GM20431 (cell line): ENCODE results near the gene SIGLEC7.

ENCODE experiments used
- in situ Hi-C: fragments of 300-500 bp; cut with MseI, MboI; formaldehyde crosslinking; loops from one replicate; pipeline ENCODE4 v1.15.0; 2020; ENCODE audit warnings: low sequenced_read_pairs; ENCODE audit not compliant: unreplicated experiment

The SIGLEC7 gene

DNA sequence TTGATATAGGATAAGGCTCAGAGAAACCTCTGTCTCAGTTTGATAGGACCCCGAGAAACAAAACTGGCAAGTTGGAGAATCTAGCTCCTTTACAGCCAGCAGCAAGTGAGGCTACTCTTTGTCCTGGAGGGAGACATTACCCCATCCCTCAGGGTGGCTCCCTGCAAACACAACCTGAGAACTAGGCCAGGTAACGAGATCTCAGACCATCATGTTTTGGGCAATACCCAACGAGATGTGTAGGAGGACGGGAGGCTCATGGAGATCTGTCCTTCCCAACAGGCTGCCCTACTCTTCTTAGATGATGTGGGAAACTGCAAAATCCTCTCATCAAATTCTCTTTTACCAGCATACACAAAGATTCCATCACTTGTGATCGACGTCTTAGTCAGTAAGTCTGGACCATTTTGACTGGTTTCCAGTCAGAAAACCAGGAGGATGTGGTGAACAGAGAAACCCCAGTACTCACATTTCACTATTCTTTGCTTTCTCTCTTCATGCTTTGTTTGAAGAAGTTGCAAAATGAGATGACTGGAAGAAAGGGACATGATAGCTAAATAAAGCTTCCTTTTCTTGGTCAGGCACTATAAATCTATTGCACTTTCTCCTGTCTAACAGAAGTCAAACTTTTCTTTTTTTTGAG, 27.9 kb upstream of the SIGLEC7 start:
- in situ Hi-C loops, result no loop called here

DNA sequence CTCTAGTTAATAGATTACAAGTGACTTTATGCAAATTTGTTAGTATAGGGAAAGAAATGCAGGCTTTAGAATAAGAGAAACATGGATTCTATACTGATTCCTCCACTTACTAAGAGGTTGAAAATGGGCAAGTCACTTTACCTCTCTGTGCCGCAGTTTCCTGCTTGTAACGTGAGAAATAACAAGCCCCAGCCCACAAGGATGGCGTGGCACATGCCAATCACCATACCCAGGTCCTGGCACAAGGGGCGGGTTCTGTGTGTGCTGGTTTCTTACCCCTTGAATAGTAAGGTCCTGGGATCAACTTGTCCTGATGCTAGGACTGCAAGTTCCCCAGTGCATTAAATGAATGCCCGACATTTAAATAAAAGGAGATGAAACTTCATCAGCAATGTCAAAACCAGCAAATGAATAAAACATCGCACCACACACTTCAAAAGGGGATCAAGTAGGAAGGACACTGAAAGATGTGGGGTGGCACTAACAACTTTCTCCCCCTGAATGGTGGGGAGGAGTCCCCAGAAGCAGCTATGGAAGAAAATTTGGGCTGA, 25.3 kb upstream of the SIGLEC7 start:
- in situ Hi-C loops, result no loop called here

DNA sequence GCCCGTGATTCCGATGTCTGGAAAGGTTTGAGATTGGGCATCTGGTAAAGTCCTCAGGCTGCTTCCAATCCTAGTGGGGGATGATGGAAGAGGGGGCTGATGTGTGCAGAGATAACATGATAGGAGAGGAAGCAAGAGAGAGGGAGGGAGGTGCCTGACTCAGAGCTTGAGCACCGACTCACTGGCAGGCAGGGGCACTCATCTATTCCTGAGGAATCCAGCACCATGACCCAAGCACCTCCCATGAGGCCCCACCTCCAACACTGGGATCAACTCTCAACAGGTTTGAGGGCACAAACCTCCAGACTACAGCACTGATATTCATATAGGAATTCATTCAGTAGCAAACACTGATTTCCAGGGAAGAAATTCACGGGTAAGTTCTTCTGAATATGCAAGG, 23.0 kb upstream of the SIGLEC7 start:
- in situ Hi-C loops, result no loop called here

DNA sequence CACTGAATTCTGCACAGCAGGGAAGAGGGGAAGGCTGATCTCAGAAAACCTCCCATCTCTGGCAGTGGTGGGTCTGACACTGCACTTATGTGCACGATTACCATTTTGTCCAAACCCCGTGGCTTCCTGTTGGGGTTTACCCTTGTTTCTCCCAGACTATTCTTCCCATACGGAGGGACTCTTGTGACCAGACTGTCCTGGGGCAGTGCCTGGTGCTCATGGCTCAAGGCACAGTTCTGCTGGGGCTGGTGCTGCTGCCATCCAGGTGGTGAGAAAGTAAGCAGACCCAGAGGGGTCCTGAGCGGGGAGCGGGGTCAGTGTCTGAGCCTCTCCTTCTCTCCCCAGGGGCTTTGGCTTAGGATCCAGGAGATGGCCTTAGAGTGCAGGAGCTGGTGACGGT, 22.5 kb upstream of the SIGLEC7 start:
- in situ Hi-C loops, result no loop called here

DNA sequence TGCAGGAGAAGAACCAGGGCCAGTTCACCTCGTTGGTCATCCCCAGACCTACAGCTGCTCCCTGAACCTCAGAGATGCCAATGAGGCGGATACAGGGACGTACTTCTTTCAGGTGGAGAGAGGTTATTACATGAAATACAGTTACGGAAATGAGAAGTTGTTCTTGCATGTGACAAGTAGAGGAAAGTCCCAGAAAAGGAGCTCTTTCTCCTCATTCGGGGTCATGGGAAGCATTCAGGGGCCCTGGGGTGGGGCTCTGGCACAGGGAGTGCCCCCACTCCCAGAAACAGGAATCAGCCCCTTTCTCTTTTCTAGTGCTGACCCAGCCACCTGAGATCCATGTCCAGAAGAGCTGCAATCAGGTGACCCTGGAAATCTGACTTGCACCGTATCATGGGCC, 21.9 kb upstream of the SIGLEC7 start:
- in situ Hi-C loops, result no loop called here

DNA sequence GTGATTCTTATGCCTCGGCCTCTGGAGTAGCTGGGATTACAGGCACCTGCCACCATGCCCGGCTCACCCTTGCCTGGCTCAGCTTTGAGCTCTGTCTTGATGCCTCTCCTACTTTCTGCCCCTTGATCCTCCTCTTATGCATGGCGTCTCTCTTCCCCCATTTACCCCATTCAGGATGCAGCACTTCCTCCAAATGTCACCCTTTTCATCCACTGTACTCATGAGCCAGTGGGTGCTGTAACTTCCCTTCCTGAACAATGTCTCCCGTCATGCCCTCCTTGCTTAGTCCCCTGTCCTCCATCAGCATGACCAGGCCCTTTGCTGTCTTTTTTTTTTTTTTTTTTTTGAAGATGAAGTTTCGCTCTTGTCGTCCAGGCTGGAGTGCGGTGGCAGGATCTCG, 20.8 kb upstream of the SIGLEC7 start:
- in situ Hi-C loops, result no loop called here

DNA sequence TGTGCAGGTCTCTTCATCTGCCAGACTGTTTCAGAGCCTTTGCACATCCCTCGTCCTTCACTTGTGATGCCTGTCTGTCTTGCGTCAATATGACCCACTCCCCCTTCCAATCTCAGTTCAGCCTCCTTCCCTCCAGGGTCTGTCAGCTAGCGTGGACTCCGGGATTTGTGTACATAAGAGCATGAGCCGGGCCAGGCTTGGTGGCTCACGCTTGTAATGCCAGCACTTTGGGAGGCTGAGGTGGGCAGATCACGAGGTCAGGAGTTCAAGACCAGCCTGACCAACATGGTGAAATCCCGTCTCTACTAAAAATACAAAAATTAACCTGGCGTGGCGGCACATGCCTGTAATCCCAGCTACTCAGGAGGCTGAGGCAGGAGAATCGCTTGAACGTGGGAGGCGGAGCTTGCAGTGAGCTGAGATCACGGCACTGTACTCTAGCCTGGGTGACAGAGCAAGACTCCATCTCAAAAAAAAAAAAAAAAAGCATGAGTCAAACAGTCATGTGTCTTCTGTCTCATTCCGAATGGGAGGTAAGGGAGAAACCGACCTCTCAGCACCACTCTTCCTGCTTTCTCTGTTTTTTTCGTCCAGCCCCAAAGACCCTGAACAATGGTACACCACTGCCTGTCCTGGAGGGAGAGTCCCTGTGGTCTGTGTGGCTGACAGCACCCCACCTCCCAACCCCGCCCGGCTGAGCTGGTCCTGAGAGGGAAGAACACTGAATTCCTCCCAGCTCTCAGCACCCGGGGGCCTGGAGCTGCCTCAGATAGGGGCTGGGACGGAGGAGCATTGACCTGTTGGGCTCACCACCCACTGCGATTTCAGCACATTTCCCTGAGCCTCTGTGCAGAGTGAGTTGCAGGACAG, 19.8 kb upstream of the SIGLEC7 start:
- in situ Hi-C loops, result no loop called here

DNA sequence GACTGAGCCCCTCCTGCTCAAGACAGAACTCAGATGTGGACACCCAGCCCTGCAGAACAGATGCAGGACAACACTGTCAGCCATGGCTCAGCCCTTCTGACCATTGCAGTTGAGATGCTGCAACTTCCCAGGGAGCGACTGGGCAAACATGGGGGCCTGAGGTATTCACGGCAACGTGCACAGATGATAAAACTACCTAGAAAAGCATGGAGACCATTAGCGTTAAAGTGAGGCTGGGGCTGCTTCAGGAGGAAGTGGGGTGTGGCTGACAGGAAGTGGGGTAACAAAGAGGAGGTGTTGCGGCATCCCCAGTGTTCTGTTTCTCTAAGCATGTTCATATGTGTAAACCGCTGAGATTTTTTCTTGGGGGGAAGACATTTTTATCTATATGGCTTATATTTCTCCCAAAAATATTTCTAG, 18.7 kb upstream of the SIGLEC7 start:
- in situ Hi-C loops, result no loop called here

DNA sequence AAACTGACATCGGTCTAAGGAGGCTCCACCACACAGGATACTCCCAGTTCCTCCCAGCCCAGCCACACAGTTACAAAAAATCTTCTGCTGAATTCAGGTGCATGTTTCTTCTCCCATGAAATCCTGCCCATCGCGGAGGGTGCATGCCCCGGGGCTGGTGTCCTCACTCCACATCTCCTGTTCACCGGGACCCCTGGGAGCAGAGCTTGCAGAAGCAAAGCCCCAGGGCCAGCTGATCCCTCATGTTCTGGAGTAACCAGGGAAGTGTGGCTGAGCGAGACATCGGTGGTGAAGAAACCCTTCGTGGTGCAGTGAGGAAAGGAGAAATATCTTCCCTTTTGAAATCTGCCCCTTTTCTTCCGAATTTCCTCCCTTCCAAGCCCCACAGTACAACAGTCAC, 18.3 kb upstream of the SIGLEC7 start:
- in situ Hi-C loops, result no loop called here

DNA sequence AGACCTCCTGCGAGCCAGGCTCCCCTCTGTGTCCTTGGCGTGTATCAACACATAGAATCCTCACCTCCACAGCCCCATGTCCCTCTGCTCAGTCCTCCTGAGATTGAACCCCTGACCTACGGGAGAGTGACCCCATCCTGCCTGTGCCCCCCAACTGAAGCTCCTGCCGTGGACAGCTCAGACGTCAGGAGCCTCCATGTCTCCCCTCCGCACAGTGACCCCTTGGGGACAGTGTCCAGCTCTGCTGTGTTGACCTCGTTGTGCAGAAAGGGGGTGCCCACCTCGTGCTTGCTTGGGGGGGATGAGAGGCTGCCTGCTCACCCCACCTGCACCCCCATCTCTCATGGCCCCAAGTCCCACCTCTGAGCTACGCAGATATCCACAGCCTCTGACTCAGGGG, 17.9 kb upstream of the SIGLEC7 start:
- in situ Hi-C loops, result no loop called here

DNA sequence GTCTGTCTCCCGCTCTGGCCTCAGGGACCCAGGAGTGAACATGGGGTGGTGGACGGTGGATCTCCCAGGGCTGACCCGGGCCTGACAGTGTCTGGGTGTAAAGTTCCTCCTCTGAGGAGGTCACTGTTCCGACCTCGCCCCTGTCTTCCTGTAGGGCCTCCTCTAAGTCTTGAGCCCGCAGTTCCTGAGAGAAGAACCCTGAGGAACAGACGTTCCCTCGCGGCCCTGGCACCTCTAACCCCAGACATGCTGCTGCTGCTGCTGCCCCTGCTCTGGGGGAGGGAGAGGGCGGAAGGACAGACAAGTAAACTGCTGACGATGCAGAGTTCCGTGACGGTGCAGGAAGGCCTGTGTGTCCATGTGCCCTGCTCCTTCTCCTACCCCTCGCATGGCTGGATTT, 17.4 kb upstream of the SIGLEC7 start, which contains the start of gene SIGLEC9:
TSS of gene SIGLEC9 (plus strand) at position 178 of the 400 bp plus-strand sequence. CDS start at position 247, 69 bp downstream.
- in situ Hi-C loops, result no loop called here

DNA sequence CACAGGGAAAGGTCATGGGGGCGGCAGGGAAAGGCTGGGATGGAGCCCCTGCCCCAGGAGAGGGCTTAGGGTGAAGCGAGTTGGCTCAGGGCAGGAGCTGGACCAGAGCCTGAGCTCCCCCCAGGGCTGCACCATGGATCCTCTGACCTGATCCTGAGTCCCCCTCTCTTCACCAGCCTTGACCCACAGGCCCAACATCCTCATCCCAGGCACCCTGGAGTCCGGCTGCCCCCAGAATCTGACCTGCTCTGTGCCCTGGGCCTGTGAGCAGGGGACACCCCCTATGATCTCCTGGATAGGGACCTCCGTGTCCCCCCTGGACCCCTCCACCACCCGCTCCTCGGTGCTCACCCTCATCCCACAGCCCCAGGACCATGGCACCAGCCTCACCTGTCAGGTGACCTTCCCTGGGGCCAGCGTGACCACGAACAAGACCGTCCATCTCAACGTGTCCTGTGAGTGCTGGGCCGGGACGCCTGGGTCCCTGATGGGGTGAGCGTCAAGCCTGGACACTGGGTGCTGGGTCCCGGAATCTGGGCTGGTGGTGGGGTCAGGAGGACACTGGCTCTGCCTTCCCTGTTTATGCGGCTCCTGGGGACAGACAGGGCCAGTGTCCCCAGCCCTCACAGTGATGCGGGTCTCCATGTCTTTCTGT, 16.6 kb upstream of the SIGLEC7 start:
- in situ Hi-C loops, result no loop called here

DNA sequence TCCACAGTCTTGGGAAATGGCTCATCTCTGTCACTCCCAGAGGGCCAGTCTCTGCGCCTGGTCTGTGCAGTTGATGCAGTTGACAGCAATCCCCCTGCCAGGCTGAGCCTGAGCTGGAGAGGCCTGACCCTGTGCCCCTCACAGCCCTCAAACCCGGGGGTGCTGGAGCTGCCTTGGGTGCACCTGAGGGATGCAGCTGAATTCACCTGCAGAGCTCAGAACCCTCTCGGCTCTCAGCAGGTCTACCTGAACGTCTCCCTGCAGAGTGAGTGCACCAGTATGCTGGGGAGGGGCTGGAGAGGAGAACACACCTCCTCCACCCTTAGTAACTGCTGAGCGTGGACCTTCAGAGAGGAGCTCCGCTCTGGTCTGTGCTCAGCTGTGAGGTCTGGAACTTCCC, 15.1 kb upstream of the SIGLEC7 start:
- in situ Hi-C loops, result no loop called here

DNA sequence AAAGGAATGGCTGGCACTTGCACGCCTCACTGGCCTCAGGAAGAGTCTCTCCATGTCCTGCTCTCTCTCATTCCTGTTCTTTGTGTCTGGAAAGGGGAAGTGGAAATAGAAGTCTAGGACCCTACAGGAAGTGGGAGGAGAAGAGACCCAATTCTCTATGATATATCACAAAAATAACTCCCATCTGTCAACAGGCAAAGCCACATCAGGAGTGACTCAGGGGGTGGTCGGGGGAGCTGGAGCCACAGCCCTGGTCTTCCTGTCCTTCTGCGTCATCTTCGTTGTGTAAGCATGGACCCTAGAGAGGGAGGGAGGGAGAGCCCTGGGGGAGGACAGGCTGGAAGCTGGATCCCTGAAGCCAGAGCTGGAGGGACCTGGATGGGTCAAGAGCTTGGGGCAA, 14.3 kb upstream of the SIGLEC7 start:
- in situ Hi-C loops, result no loop called here

DNA sequence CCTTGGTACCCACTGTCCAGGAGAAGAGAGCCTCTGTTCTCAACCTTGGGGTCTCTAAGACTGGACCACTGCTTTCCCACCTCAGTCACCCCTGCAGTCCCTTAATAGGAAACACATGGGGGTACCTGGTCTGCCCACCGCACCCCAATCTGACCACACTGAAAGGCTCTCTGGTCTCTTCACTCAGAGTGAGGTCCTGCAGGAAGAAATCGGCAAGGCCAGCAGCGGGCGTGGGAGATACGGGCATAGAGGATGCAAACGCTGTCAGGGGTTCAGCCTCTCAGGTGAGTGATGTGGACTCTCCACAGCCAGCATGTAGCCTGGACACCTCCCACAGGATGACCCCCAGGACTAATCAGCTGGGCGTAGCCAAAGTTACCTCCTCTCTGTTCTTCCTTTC, 13.9 kb upstream of the SIGLEC7 start:
- in situ Hi-C loops, result no loop called here

DNA sequence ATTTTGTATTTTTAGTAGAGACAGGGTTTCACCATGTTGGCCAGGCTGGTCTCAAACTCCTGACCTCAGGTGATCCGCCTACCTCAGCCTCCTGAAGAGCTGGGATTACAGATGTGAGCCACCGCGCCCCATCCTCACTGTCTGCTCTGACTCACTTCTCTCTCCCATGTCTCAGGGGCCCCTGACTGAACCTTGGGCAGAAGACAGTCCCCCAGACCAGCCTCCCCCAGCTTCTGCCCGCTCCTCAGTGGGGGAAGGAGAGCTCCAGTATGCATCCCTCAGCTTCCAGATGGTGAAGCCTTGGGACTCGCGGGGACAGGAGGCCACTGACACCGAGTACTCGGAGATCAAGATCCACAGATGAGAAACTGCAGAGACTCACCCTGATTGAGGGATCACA, 12.4 kb upstream of the SIGLEC7 start:
- in situ Hi-C loops, result no loop called here

DNA sequence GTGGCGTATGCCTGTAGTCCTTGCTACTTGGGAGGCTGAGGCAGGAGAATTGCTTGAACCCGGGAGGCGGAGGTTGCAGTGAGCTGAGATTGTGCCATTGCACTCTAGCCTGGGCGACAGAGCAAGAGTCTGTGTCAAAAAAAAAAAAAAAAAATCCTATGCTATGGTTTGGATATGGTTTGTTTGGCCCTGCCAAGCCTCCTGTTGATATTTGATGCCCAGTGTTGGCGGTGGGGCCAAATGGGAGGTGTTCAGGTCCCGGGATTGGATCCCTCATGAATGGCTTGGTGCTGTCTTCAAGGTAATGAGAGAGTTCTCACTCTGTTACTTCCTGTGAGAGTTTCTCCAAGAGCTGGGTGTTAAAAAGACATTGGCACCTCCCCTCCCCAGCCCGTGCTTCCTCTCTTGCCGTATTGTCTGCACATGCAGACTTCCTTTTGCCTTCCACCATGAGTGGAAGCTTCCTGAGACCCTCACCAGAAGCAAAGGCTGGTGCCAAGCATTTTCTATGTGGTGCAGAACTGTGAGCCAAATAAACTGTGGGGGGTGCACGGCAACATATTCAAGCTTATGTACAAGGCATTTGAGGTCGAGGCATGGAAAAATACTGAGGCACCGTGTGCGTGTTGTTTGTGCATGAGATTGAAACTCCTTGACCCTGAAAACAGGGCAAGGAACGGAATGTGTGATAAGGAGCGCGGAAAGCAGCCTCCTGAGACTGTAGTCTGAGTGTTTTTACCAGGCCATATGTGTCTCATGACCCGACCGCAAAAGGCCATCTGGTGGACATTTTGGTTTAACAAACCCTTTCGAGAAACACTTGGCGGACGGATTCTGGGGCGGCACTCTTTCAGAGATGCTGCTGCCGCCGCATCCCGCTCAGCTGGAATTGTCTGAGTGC, 10.1 kb upstream of the SIGLEC7 start:
- in situ Hi-C loops, result no loop called here

DNA sequence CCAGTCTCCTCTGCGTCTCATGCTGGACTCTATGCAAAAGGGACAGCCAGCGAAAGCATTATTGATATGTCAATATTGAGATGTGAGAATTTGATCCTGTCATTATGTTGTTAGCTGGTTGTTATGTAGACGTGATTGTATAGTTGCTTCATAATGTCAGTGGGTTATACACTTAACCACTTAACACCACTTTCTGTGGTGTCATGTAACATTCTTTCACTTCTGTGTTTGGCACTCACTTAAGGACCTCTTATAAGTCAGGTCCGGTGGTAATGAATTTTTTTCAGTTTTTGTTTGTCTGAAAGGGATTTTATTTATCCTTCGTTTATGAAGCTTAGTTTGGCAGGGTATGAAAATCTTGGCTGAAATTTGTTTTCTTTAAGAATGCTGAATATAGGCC, 7.1 kb upstream of the SIGLEC7 start:
- in situ Hi-C loops, result no loop called here

DNA sequence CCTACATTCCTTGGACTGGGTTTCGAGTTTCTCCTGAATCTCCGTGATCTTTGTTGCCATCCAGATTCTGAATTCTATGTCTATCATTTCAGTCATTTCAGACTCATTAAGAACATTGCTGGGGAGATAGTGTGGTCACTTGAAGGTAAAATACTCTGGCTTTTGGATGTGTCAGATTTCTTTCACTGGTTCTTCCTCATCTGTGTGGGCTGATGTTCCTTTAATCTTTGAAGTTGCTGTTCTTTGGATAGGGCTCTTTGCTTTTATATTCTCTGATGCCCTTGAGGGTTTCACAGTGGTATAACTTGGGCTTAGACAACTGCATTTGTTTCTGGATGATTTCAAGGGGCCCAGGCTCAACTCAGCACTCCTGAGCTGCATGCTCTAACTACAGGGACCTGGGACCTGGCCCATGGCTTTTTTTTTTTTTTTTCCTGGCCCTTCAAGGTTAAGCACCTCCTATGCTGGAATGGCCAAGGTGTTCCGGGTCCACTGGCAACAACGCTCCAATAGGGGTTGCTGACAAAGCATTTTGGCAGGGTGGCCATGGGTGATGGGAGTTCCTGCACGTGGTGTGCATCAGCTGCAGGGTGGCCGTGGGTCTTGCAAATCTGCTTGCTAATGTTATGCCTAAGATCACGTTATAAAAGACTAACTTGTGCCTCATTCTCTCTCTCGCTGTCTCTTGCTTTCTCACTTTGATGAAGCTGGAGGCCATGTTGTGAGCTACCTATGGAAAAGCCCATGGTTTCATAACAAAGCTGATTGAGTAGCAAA, 5.9 kb upstream of the SIGLEC7 start:
- in situ Hi-C loops, result no loop called here
